ENCODE results near the gene MPRIP. TPM values are rescaled to one million over a fixed set of nuclear protein-coding genes. Genes with fewer than 3 reads are reported as not detected.

MPRIP gene
- total and polyA plus RNA-seq, 2 experiments from 2014 or later, result 91.7 to 202 TPM

DNA sequence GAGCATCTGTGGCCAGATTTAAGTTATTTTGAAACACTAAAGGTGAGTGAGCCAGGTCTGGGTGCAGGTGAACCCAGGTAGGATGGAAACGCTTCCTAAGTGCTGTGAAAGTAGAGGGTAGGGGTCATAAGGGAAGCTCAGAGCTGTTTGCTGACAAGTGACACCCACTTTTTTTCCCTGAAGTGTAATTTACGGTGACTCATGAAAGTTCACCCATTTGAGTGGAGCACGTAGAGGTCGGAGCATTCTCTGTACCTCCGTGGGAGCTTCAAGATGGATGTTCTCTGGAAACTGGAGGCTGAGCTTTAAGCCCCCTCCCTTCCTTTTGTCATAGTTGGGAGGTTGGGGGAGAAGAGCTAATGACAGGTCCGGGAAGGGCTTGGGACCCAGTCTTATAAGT is 44.3 kb downstream of the MPRIP start:
- WGBS (ENCODE audit: low lambda C conversion rate, missing lambda C conversion rate), result 87% methylated on average over 6 of the region's 6 CpGs
- Histone ChIP-seq H3K27ac (no peak overlapping the region), H3K36me3 (replicated peaks; ENCODE audit: insufficient read depth, low read depth) (no peaks in the 10 kb centered on the region)

GRCh38 chr17:17087424-17088015 is 45.3 kb downstream of the MPRIP start:
- 91% methylated on average over 13 of the region's 13 CpGs for WGBS (ENCODE audit: low lambda C conversion rate, missing lambda C conversion rate)
- peaks cover 100% of the 10 kb centered on the region for H3K79me2 ChIP-seq
- H3K36me3 ChIP-seq (replicated peaks; ENCODE audit: insufficient read depth, low read depth), result no peaks in the 10 kb centered on the region
- H4K20me1 ChIP-seq (ENCODE audit: insufficient read depth, poor library complexity, severe bottlenecking), result peaks cover 25% of the 10 kb centered on the region
- H3K9me3 ChIP-seq (ENCODE audit: low read depth), result no peaks in the 10 kb centered on the region
- no peaks in the 10 kb centered on the region for H3K9me2 ChIP-seq (replicated peaks; ENCODE audit: insufficient read depth)
- no peak overlapping the region for H2AFZ ChIP-seq
- no peak overlapping the region for H3K4me3 ChIP-seq
- H3K27ac ChIP-seq, result no peak overlapping the region
- peaks cover 13% of the 10 kb centered on the region for H3K4me1 ChIP-seq (ENCODE audit: insufficient read depth)
- no peaks in the 10 kb centered on the region for H3K27me3 ChIP-seq
- TF ChIP-seq EZH2 (IDR thresholded peaks at IDR 0.05; ENCODE audit: borderline replicate concordance) (no peak), EZH2phosphoT487 (IDR thresholded peaks at IDR 0.05; ENCODE audit: low read depth, severe bottlenecking, unreplicated experiment) (no peak), CTCF (IDR thresholded peaks at IDR 0.05; ENCODE audit: poor library complexity) (no peak)
- no peak overlapping the region for H3K4me2 ChIP-seq
- no peak for DNase-seq (ENCODE audit: low spot score)

More for the DNA sequence above, 44.3 kb downstream of the MPRIP start:
- DNase-seq (ENCODE audit: low spot score), result no peak
- H3K4me2 ChIP-seq, result no peak overlapping the region
- peaks cover 29% of the 10 kb centered on the region for H4K20me1 ChIP-seq (ENCODE audit: insufficient read depth, poor library complexity, severe bottlenecking)
- no peak overlapping the region for H3K4me3 ChIP-seq
- no peaks in the 10 kb centered on the region for H3K9me2 ChIP-seq (replicated peaks; ENCODE audit: insufficient read depth)
- H3K27me3 ChIP-seq, result no peaks in the 10 kb centered on the region
- peaks cover 13% of the 10 kb centered on the region for H3K4me1 ChIP-seq (ENCODE audit: insufficient read depth)
- H2AFZ ChIP-seq, result no peak overlapping the region
- peaks cover 98% of the 10 kb centered on the region for H3K79me2 ChIP-seq
- no peaks in the 10 kb centered on the region for H3K9me3 ChIP-seq (ENCODE audit: low read depth)
- TF ChIP-seq EZH2 (IDR thresholded peaks at IDR 0.05; ENCODE audit: borderline replicate concordance), result no peak
- no peak for TF ChIP-seq CTCF (IDR thresholded peaks at IDR 0.05; ENCODE audit: poor library complexity)
- TF ChIP-seq EZH2phosphoT487 (IDR thresholded peaks at IDR 0.05; ENCODE audit: low read depth, severe bottlenecking, unreplicated experiment), result no peak

GRCh38 chr17:17088086-17088485 is 45.8 kb downstream of the MPRIP start:
- Histone ChIP-seq H3K27ac (no peak overlapping the region), H3K9me2 (replicated peaks; ENCODE audit: insufficient read depth) (no peaks in the 10 kb centered on the region), H3K9me3 (ENCODE audit: low read depth) (no peaks in the 10 kb centered on the region), H3K79me2 (peaks cover 100% of the 10 kb centered on the region), H3K36me3 (replicated peaks; ENCODE audit: insufficient read depth, low read depth) (no peaks in the 10 kb centered on the region), H3K4me2 (no peak overlapping the region), H3K27me3 (no peaks in the 10 kb centered on the region), H2AFZ (no peak overlapping the region), H4K20me1 (ENCODE audit: insufficient read depth, poor library complexity, severe bottlenecking) (peaks cover 21% of the 10 kb centered on the region), H3K4me3 (no peak overlapping the region), H3K4me1 (ENCODE audit: insufficient read depth) (peaks cover 13% of the 10 kb centered on the region)
- WGBS (ENCODE audit: low lambda C conversion rate, missing lambda C conversion rate), result 92% methylated on average over 10 of the region's 10 CpGs
- TF ChIP-seq CTCF (IDR thresholded peaks at IDR 0.05; ENCODE audit: poor library complexity) (no peak), EZH2 (IDR thresholded peaks at IDR 0.05; ENCODE audit: borderline replicate concordance) (no peak), EZH2phosphoT487 (IDR thresholded peaks at IDR 0.05; ENCODE audit: low read depth, severe bottlenecking, unreplicated experiment) (no peak)
- no peak for DNase-seq (ENCODE audit: low spot score)
